Superior temporal gyrus (tissue), 1 donor: ENCODE measurements around the gene C10orf67.
"Not testable (repeated sequence)": the region's sequence is repeated elsewhere in the genome, so short reads cannot be mapped to it uniquely, and the experiment has no call there.

Source experiments
- DNase-seq: peaks from one replicate; pipeline ENCODE4 v3.0.0-alpha.2; 2016; ENCODE audit errors: extremely low spot score

C10orf67 gene

DNA sequence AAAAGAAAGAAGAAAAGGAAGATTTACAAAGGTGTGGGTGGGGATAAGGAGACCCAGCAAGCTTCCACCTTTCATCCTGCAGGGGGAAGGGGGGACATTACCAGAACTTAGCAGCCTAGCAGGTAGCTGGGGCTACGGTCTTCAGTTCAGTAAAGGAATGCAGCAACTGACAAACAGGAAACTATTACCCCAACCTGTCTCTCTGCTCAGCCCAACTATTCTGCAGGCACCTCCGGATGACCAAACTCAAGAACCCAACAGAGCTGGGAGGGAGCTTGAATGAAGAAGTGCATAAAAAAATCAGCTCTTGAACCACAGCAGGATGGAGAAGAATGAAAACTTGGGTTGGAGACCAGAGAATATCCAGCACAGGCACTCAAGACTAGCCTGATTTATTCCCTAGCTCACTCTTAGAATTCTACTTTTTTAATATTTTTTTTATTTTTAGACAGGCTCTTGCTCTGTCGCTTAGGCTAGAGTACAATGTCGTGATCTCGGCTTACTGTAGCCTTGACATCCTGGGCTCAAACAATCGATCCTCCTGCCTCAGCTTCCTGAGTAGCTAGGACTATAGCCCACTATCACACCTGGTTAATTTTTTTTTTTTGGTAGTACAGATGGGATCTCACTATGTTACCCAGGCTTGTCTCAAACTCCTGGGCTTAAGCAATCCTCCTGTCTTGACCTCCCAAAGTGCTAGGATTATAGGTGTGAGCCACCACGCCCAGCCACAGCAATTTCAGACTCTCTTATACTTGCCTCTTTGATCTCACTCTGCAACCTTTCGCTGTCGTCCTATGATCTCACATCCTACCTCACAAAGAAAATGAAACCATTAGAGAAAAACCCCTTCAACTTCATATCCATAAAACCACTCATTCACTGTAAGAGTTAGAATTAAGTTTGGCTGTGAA, 18.5 kb upstream of the C10orf67 start:
- DNase-seq = no peak

GRCh38 chr10:23362069-23362830, 17.7 kb upstream of the C10orf67 start:
- DNase-seq = no peak

- no peak for DNase-seq
These were observed 17.1 kb upstream of the C10orf67 start for GRCh38 chr10:23361665-23362064.

DNA sequence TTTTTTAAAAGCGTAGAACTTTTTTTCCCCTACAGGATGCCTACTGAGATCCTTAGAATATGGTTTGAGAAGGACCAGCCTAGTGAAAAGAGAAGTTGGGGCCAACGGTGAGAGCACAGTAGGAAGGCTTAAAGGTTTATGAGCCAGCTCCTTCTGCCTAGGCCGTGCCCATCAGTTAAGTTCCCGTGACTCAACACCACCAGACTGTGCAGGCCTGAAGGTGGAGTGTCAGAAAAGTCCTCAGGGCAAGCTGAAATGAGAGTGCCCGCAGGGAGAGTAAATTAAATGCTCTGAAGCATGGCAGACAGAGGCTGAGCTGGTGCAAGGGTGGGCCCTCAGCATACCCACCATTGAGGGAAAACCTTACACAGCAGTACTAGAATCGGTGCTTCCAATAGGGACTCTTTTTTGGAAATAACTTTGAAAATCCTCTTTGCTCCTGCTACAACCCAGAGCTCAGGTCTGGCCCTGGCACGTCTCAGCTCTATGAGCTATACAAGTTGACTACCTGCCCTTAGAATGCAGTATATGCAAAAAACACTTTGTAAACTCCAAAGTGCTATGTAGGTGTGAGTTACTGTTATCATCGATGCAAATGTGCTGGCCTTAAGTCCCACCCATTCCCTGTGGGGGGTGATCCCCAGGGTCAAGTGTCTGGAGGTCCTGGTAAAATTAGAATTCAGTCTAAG, 15.2 kb upstream of the C10orf67 start:
- DNase-seq = no peak

GRCh38 chr10:23358357-23358756, 13.8 kb upstream of the C10orf67 start:
- DNase-seq = no peak

- no peak for DNase-seq
These were observed 10.2 kb upstream of the C10orf67 start for GRCh38 chr10:23354630-23355279.

DNA sequence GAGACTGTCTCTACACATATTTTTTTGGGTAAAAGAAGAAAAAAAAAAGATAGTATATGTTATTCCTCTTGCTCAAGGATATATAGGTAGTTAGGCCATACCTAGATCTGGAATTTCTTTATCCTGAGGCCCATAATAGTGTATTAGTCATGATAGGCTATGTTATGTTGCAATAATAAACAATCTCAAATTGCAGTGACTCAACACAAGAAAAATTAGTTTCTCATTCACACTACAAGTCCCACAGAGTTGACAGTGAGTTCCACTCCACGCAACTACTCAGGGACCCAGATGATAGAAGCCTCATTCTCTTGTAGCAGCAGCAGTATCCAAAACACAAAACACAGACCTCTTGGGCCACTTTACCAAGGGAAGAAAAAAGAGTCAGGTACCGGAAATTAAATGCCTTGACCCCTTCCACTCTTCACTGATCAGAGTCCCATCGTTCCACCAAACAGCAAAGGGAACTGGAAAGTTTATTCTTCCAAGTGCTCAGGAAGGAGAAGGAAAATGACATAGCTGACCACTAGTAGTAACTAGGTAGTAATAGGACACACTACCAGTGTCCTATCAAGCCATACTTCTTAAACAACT, 7.4 kb upstream of the C10orf67 start:
- no peak for DNase-seq

GRCh38 chr10:23350706-23351105, 6.1 kb upstream of the C10orf67 start:
- DNase-seq = not testable (repeated sequence)

- peak; percentile 74 for DNase-seq
These were observed 1.3 kb upstream of the C10orf67 start for GRCh38 chr10:23345861-23346260.

DNA sequence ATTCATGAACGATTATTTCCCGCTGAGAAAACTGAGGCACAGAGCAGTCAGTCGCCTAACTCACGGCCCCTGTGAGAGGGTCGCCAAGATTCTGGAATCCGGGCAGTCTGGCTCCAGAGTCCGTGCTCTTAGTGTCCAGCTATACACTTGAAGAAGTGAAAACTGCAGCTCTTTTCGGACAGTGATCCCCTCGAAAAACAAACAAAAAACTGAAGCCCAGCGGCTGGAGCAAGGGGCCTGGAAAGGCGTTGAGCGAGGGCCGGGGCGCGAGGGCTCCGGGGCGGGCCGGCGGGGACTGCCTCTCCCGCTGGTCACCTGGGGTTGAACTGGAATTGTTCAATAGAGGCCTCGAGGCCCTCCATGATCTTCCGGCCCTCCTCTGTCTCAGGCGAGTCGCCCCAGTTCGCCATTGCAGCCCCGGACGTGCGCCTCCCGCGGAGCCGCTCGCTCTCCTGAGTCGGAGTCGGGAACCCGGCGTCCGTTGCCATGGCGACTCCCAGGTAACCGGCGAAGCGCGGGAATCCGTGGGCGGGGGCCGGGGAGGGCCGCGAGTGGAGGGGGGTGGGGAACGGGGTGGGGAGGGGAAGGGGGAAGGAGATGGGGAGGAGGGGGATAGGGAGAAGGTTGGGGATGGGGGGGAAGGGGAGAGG, 881 bp downstream of the C10orf67 start:
- peak; percentile 50 for DNase-seq

DNA sequence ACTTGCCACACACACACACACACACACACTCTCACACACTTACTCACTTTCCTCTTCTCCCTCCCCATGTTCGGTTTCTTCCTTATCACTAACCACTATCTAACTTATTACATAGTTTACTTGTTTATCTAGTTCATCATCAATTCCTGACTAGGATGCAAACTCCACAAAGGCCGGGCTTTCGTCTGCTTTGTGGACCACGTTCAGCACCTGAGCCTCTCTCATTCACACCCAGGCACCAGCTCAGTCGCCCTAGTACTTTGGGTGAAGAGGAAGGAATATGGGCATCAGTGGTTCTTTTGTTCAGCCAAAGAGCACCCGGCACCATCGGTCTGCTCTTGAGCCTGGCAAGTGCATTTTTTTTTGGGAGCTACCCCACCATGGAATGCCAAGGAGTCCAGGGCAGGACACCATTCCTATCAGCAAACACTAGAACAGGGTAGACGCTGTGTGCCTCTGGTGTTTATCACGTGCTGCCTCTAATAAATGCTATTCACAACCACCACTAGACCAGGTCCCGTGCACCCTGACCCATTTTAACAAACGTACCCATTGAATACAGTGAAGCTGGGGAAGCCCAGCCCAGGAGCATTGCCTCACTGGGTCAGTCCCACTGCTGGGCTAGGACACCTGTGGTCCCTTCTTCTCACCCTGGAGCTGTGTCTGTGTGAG, 2.2 kb downstream of the C10orf67 start:
- no peak for DNase-seq

DNA sequence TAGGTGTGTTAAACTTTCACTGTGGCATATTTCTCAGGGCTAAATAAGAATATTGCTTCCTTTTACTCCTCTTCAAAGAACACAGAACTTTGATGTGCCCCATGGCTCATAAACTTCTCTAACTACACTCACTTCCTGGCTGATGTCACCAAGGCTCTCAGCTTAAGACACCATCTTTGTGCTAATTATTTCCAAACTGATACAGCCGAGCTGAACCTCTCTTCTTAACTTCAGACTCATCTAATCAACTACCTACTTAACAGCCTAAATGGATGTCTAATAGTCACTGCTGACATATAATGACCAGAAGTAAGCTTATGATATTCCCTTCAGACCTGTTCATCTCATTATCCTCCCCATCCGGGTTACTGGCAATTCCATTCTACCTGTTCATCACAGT, 3.6 kb downstream of the C10orf67 start:
- DNase-seq = no peak

DNA sequence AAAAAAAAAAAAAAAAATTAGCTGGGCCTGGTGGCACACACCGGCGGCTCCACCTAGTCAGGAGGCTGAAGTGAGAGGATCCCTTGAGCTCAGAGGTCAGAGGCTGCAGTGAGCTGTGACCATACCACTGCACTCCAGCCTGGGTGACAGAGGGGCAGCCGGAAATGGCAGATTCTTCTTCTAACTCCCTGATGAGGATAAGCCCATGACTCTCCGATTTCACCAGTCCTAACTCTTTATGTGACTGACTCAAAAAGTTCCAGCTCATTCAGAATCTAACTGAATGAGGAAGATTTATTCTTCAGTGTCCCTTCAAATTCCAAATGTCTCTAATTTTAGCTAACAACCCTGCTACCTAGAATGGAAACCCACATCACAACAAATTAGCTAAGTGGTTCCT, 4.2 kb downstream of the C10orf67 start:
- DNase-seq = no peak

GRCh38 chr10:23338886-23339285, 5.7 kb downstream of the C10orf67 start:
- DNase-seq = no peak

DNA sequence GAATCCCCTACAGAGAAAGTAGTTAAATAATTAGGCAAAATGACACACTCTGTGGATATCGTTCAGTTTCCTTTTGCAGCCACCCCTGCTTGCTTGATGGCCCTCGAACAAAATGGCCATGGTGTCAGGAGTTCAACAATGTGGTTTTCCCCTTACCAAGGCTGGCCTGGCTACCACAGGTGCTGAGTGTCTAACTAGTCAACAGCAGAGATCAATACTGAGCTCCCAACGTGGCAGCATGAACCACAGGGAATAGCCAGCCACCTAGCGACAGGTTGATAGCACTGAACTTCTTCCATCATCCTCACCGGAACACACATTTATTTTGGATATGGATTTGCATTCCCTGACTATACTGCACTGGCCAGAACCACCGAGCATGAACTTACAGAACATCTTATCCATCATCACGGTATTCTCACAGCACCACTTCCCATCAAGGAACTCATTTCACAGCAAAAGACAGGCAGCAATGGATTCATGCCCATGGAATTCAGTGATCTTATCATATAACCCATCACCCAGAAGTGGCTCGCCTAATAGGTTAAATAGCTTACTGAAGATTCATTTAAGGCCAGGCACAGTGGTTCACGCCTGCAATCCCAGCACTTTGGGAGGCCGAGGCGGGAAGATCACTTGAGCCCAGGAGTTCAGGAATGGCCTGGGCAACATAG, 6.3 kb downstream of the C10orf67 start:
- DNase-seq = no peak

GRCh38 chr10:23337616-23338015, 7.0 kb downstream of the C10orf67 start:
- DNase-seq = no peak

GRCh38 chr10:23331567-23332301, 12.9 kb downstream of the C10orf67 start:
- no peak for DNase-seq

- DNase-seq = no peak
These were observed 13.6 kb downstream of the C10orf67 start for GRCh38 chr10:23330948-23331347.
